ENCODE measurements around the gene IL1RAPL2. TPM values are rescaled to one million over a fixed set of nuclear protein-coding genes. Genes with fewer than 3 reads are reported as not detected.
A peak's percentile ranks its signal among the peaks of the same experiment; 100 is the strongest.

Gene IL1RAPL2
- total RNA-seq, 1 donor from 2014 or later = 0.58 TPM

DNA sequence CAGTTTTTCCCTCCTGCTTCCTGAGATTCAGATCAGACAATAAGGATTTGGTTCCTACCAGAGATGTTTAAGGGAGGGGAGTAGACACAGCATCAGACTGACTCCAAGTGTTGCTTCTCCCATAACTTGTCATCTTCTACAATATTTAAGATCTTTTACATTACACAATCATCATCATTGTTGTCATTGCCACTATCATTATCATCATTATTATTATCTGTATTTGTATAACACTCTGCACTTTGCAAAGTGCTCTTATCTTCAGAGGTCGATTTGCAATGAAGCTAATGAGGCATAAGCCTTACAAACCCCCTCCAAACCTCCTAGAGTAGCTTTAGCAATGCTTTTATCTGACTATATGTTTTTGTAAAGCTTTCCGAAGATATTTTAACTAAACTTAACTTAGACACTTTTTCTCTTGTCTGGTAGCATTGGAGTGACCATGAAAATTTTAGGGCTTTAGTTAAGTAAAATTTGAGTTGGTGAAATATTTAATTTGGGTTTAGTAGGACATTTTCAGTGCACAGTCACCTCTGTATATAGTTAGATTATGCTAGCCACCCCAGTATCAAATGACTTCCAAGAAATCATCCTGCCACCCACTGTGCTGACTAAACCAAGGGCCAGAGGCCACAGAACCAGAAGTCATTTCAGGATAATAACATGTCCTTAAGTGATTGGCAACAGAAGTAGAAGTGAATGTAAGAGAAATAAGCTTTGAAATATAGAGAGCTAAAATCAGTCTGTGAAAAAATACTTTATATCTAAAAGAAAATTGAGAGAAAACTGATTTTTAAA lies 1132.2 kb downstream of the IL1RAPL2 start:
- Mint-ChIP-seq H3K9me3 (peaks cover 8% of the 10 kb centered on the region), H3K27me3 (ENCODE audit: low read depth) (no peaks in the 10 kb centered on the region), H3K4me1 (no peaks in the 10 kb centered on the region), H3K36me3 (ENCODE audit: low read depth) (peaks cover 2% of the 10 kb centered on the region), H3K4me3 (no peak overlapping the region), H3K27ac (ENCODE audit: unreplicated experiment) (no peak overlapping the region)
- TF ChIP-seq CTCF (conservative IDR thresholded peaks at IDR 0.05) = no peak
- DNase-seq (ENCODE audit: low read depth, low spot score) = no peak

DNA sequence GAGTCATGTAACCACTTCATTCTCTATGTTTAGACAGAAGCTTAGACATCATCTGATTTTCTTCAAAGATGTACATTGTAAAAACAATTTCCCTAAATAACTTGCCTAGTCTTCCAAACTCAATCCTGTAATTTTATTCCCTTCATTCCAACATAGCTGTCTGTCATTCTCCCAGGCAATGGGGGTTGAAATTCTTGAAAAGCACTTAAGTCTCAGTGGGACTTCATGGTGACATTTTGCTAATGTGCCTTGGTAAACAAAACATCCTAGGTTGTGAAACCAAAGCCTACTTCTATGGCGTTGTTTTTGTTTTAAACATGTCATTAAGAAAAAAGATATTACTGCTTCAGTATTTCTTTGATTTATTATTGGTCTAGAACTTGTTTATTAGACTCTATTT lies 1134.3 kb downstream of the IL1RAPL2 start:
- no peak overlapping the region for H3K4me3 Mint-ChIP-seq
- no peak for TF ChIP-seq CTCF (conservative IDR thresholded peaks at IDR 0.05)

GRCh38 chrX:105701310-105702052 lies 1135.5 kb downstream of the IL1RAPL2 start:
- DNase-seq (ENCODE audit: low read depth, low spot score) = no peak
- no peaks in the 10 kb centered on the region for H3K36me3 Mint-ChIP-seq (ENCODE audit: low read depth)
- peaks cover 5% of the 10 kb centered on the region for H3K9me3 Mint-ChIP-seq
- no peak overlapping the region for H3K4me3 Mint-ChIP-seq
- H3K27me3 Mint-ChIP-seq (ENCODE audit: low read depth) = no peaks in the 10 kb centered on the region
- peak; percentile 50 for TF ChIP-seq CTCF (conservative IDR thresholded peaks at IDR 0.05)
- no peaks in the 10 kb centered on the region for H3K4me1 Mint-ChIP-seq
- no peak overlapping the region for H3K27ac Mint-ChIP-seq (ENCODE audit: unreplicated experiment)

More for the DNA sequence above, 1134.3 kb downstream of the IL1RAPL2 start:
- Mint-ChIP-seq H3K9me3 (peaks cover 2% of the 10 kb centered on the region), H3K27ac (ENCODE audit: unreplicated experiment) (no peak overlapping the region), H3K27me3 (ENCODE audit: low read depth) (no peaks in the 10 kb centered on the region), H3K36me3 (ENCODE audit: low read depth) (no peaks in the 10 kb centered on the region), H3K4me1 (no peaks in the 10 kb centered on the region)
- DNase-seq (ENCODE audit: low read depth, low spot score) = no peak

GRCh38 chrX:105703876-105704275 lies 1137.9 kb downstream of the IL1RAPL2 start:
- no peak for DNase-seq (ENCODE audit: low read depth, low spot score)
- Mint-ChIP-seq H3K36me3 (ENCODE audit: low read depth) (no peaks in the 10 kb centered on the region), H3K4me1 (no peaks in the 10 kb centered on the region), H3K9me3 (peaks cover 5% of the 10 kb centered on the region), H3K4me3 (no peak overlapping the region), H3K27me3 (ENCODE audit: low read depth) (no peaks in the 10 kb centered on the region), H3K27ac (ENCODE audit: unreplicated experiment) (no peak overlapping the region)
- no peak for TF ChIP-seq CTCF (conservative IDR thresholded peaks at IDR 0.05)

DNA sequence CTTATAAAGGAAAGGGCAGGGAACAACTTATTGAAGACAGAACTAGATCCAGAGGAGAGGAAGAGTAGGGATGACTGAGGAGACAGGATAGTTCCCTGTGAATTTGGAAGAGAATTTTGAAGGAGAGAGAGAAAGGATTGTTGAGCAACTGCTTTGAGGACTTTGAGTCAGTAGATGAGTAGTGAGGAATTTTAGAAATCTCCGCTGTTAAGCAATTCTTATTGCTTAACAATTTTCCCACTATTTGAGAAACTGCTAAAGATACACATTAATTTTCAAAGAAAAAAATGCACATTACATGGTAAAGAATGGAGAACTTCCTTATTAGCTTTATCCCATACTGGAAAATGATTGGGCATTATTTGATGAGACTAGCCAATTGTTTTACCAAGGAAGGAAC lies 1140.0 kb downstream of the IL1RAPL2 start:
- H3K36me3 Mint-ChIP-seq (ENCODE audit: low read depth) = no peaks in the 10 kb centered on the region
- H3K27me3 Mint-ChIP-seq (ENCODE audit: low read depth) = no peaks in the 10 kb centered on the region
- no peak for DNase-seq (ENCODE audit: low read depth, low spot score)
- no peaks in the 10 kb centered on the region for H3K4me1 Mint-ChIP-seq
- TF ChIP-seq CTCF (conservative IDR thresholded peaks at IDR 0.05) = no peak
- no peak overlapping the region for H3K27ac Mint-ChIP-seq (ENCODE audit: unreplicated experiment)
- H3K9me3 Mint-ChIP-seq = peaks cover 9% of the 10 kb centered on the region
- no peak overlapping the region for H3K4me3 Mint-ChIP-seq
